ENCODE measurements around the gene PRKG1.
"Not testable (repeated sequence)": the region's sequence is repeated elsewhere in the genome, so short reads cannot be mapped to it uniquely, and the experiment has no call there.

PRKG1 gene

GRCh38 chr10:52029628-52030027 is 955.3 kb downstream of the PRKG1 start:
- DNase-seq (ENCODE audit: low read depth in 2 of 2, low spot score in 1 of 2) = no peak

- DNase-seq (ENCODE audit: low read depth in 2 of 2, low spot score in 1 of 2) = no peak
Measured at GRCh38 chr10:52030051-52030790, 955.9 kb downstream of the PRKG1 start.

GRCh38 chr10:52030975-52031374 is 956.7 kb downstream of the PRKG1 start:
- no peak for DNase-seq (ENCODE audit: low read depth in 2 of 2, low spot score in 1 of 2)

GRCh38 chr10:52031771-52032170 is 957.5 kb downstream of the PRKG1 start:
- DNase-seq (ENCODE audit: low read depth in 2 of 2, low spot score in 1 of 2) = no peak

GRCh38 chr10:52032681-52033629 is 958.7 kb downstream of the PRKG1 start:
- no peak for DNase-seq (ENCODE audit: low read depth in 2 of 2, low spot score in 1 of 2)

GRCh38 chr10:52039002-52039793 is 964.9 kb downstream of the PRKG1 start:
- not testable (repeated sequence) for DNase-seq (ENCODE audit: low read depth in 2 of 2, low spot score in 1 of 2)

GRCh38 chr10:52040486-52040885 is 966.2 kb downstream of the PRKG1 start:
- DNase-seq (ENCODE audit: low read depth in 2 of 2, low spot score in 1 of 2) = no peak

GRCh38 chr10:52043811-52044210 is 969.5 kb downstream of the PRKG1 start:
- no peak for DNase-seq (ENCODE audit: low read depth in 2 of 2, low spot score in 1 of 2)

GRCh38 chr10:52048051-52048450 is 973.8 kb downstream of the PRKG1 start:
- DNase-seq (ENCODE audit: low read depth in 2 of 2, low spot score in 1 of 2) = no peak

GRCh38 chr10:52050429-52051047 is 976.3 kb downstream of the PRKG1 start:
- no peak for DNase-seq (ENCODE audit: low read depth in 2 of 2, low spot score in 1 of 2)

GRCh38 chr10:52053497-52053896 is 979.2 kb downstream of the PRKG1 start:
- DNase-seq (ENCODE audit: low read depth in 2 of 2, low spot score in 1 of 2) = no peak

- DNase-seq (ENCODE audit: low read depth in 2 of 2, low spot score in 1 of 2) = no peak
Measured at GRCh38 chr10:52056291-52056690, 982.0 kb downstream of the PRKG1 start.

GRCh38 chr10:52059089-52059488 is 984.8 kb downstream of the PRKG1 start:
- DNase-seq (ENCODE audit: low read depth in 2 of 2, low spot score in 1 of 2) = no peak

- no peak for DNase-seq (ENCODE audit: low read depth in 2 of 2, low spot score in 1 of 2)
Measured at GRCh38 chr10:52063159-52063558, 988.9 kb downstream of the PRKG1 start.

GRCh38 chr10:52064084-52064845 is 990.0 kb downstream of the PRKG1 start:
- no peak for DNase-seq (ENCODE audit: low read depth in 2 of 2, low spot score in 1 of 2)

- no peak for DNase-seq (ENCODE audit: low read depth in 2 of 2, low spot score in 1 of 2)
Measured at GRCh38 chr10:52066383-52066782, 992.1 kb downstream of the PRKG1 start.

GRCh38 chr10:52068485-52068884 is 994.2 kb downstream of the PRKG1 start:
- no peak for DNase-seq (ENCODE audit: low read depth in 2 of 2, low spot score in 1 of 2)

- no peak for DNase-seq (ENCODE audit: low read depth in 2 of 2, low spot score in 1 of 2)
Measured at GRCh38 chr10:52071814-52072213, 997.5 kb downstream of the PRKG1 start.

GRCh38 chr10:52074505-52075026 is 1000.3 kb downstream of the PRKG1 start:
- no peak for DNase-seq (ENCODE audit: low read depth in 2 of 2, low spot score in 1 of 2)

GRCh38 chr10:52077814-52078213 is 1003.5 kb downstream of the PRKG1 start:
- DNase-seq (ENCODE audit: low read depth in 2 of 2, low spot score in 1 of 2) = no peak
